SK-N-SH (cell line): ENCODE results near the gene CCR3. TPM values are rescaled to one million over a fixed set of nuclear protein-coding genes. Genes with fewer than 3 reads are reported as not detected.

Source experiments
- CTCF ChIA-PET: fragments of 300-600, 350-600 bp; formaldehyde crosslinking; extraction: SDS; loops from one replicate; lab custom pipeline; 2021; lab: Yijun Ruan, JAX
- POLR2A ChIA-PET: fragments of 350-600 bp; sonication (Branson Sonifier 250); formaldehyde crosslinking; extraction: SDS; loops from one replicate; lab custom pipeline; 2020; ENCODE audit warnings: antibody characterized with exemption, inconsistent platforms; lab: Yijun Ruan, JAX
- DNase-seq: peaks from one replicate; pipeline ENCODE4 v3.0.0; 2012
- H2AFZ ChIP-seq: fragments of 200-600 bp; sonication (generic); 2 replicates; pipeline ENCODE4 v1.8.1; 2016; ENCODE audit warnings: antibody characterized with exemption, mild to moderate bottlenecking, low read depth
- H3F3A ChIP-seq: fragments of 200-600 bp; sonication (generic); replicated peaks from 2 replicates; pipeline ENCODE3; 2016; ENCODE audit warnings: antibody characterized with exemption, mild to moderate bottlenecking; ENCODE audit not compliant: insufficient read depth
- H3K27ac ChIP-seq, 2 experiments: fragments of 200-500 bp in 1 of 2; fragments of 200-600 bp in 1 of 2; sonication (Bioruptor generic) in 1 of 2; sonication (generic), shearing (Covaris generic) in 1 of 2; 2 replicates each; pipeline versions ENCODE4 v1.5.1 to v1.6.1; 2014 to 2016; ENCODE audit warnings: low read depth in 2 of 2, inconsistent platforms in 1 of 2, low read length in 1 of 2, mild to moderate bottlenecking in 1 of 2, mixed read lengths in 1 of 2
- H3K27me3 ChIP-seq: fragments of 200-600 bp; sonication (generic), shearing (Covaris generic); 2 replicates; pipeline ENCODE4 v1.6.1; 2016; ENCODE audit warnings: mixed run types; ENCODE audit not compliant: insufficient read depth
- H3K36me3 ChIP-seq, 2 experiments: fragments of 200-500 bp in 1 of 2; fragments of 200-600 bp in 1 of 2; sonication (Bioruptor generic) in 1 of 2; sonication (generic) in 1 of 2; replicated peaks in 1 of 2; 2 replicates each; pipeline versions ENCODE3 to v1.5.1; 2014 to 2016; ENCODE audit warnings: low read length in 1 of 2, mild to moderate bottlenecking in 1 of 2; ENCODE audit not compliant: insufficient read depth in 2 of 2, control insufficient read depth in 1 of 2
- H3K4me1 ChIP-seq, 2 experiments: fragments of 200-500 bp in 1 of 2; fragments of 200-600 bp in 1 of 2; sonication (Bioruptor generic) in 1 of 2; sonication (generic), shearing (Covaris generic) in 1 of 2; 2 replicates each; pipeline versions ENCODE4 v1.5.1 to v1.6.1; 2014 to 2016; ENCODE audit warnings: low read depth in 1 of 2, low read length in 1 of 2, mixed run types in 1 of 2; ENCODE audit not compliant: insufficient read depth in 2 of 2, control insufficient read depth in 1 of 2
- H3K4me2 ChIP-seq: fragments of 200-600 bp; sonication (generic), shearing (Covaris generic); 2 replicates; pipeline ENCODE4 v1.6.1; 2017; ENCODE audit warnings: mixed run types
- H3K4me3 ChIP-seq, 2 experiments: fragments of 200-500 bp in 1 of 2; fragments of 200-600 bp in 1 of 2; sonication (Bioruptor generic) in 1 of 2; sonication (generic), shearing (Covaris generic) in 1 of 2; 2 replicates each; pipeline versions ENCODE4 v1.5.1 to v1.8.1; 2014 to 2016; ENCODE audit warnings: low read depth in 2 of 2, inconsistent platforms in 1 of 2, low read length in 1 of 2, mild to moderate bottlenecking in 1 of 2, mixed read lengths in 1 of 2, moderate library complexity in 1 of 2
- H3K79me2 ChIP-seq: fragments of 200-600 bp; sonication (generic); 2 replicates; pipeline ENCODE4 v1.8.1; 2017; ENCODE audit warnings: mild to moderate bottlenecking; ENCODE audit not compliant: insufficient read depth
- H3K9ac ChIP-seq: fragments of 200-600 bp; sonication (generic); 2 replicates; pipeline ENCODE4 v1.6.1; 2017; ENCODE audit warnings: mixed run types
- H3K9me2 ChIP-seq: fragments of 200-600 bp; sonication (generic); 2 replicates; pipeline ENCODE4 v1.6.1; 2017; ENCODE audit warnings: mixed run types
- H3K9me3 ChIP-seq: fragments of 200-600 bp; sonication (generic); 2 replicates; pipeline ENCODE4 v1.6.1; 2017; ENCODE audit warnings: mixed run types, mild to moderate bottlenecking, moderate library complexity
- H4K20me1 ChIP-seq: fragments of 200-600 bp; sonication (generic); 2 replicates; pipeline ENCODE4 v1.6.1; 2017; ENCODE audit warnings: mild to moderate bottlenecking, mixed run types; ENCODE audit not compliant: insufficient read depth
- EP300 ChIP-seq, 2 experiments: IDR thresholded peaks; 2 replicates each; pipeline versions ENCODE4 v1.4.0 to v1.6.1; 2012; ENCODE audit warnings: borderline replicate concordance in 1 of 2, low read depth in 1 of 2, low read length in 1 of 2
- FOXM1 ChIP-seq: IDR thresholded peaks from 2 replicates; pipeline ENCODE4 v1.4.0; 2012; ENCODE audit warnings: low read depth, mild to moderate bottlenecking
- GABPA ChIP-seq: IDR thresholded peaks from 2 replicates; pipeline ENCODE4 v1.4.0; 2012; ENCODE audit warnings: low read depth, mild to moderate bottlenecking
- MXI1 ChIP-seq: IDR thresholded peaks from 2 replicates; pipeline ENCODE4 v1.6.1; 2012; ENCODE audit warnings: mild to moderate bottlenecking, low read depth, low read length, improper control_type of control experiment
- NFIC ChIP-seq: IDR thresholded peaks from 2 replicates; pipeline ENCODE4 v1.4.0; 2012; ENCODE audit warnings: borderline replicate concordance
- NRF1 ChIP-seq: IDR thresholded peaks from 2 replicates; pipeline ENCODE4 v1.6.1; 2012; ENCODE audit warnings: low read depth, mild to moderate bottlenecking, low read length
- PBX3 ChIP-seq: IDR thresholded peaks from 2 replicates; pipeline ENCODE4; 2012
- REST ChIP-seq: IDR thresholded peaks from 2 replicates; pipeline ENCODE4 v1.6.1; 2012; ENCODE audit warnings: mild to moderate bottlenecking, low read depth, low read length, moderate library complexity
- RFX5 ChIP-seq: IDR thresholded peaks from 2 replicates; pipeline ENCODE4 v1.6.1; 2012; ENCODE audit warnings: mild to moderate bottlenecking, improper control_type of control experiment, low read length
- SIN3A ChIP-seq: IDR thresholded peaks from 2 replicates; pipeline ENCODE4 v1.6.1; 2012; ENCODE audit warnings: low read depth, mild to moderate bottlenecking, low read length, moderate library complexity, borderline replicate concordance
- SMC3 ChIP-seq: IDR thresholded peaks from 2 replicates; pipeline ENCODE4 v1.6.1; 2012; ENCODE audit warnings: low read depth, low read length, improper control_type of control experiment
- TAF1 ChIP-seq: IDR thresholded peaks from 2 replicates; pipeline ENCODE4 v1.6.1; 2012; ENCODE audit warnings: low read depth, mild to moderate bottlenecking, low read length, moderate library complexity, borderline replicate concordance
- USF1 ChIP-seq: IDR thresholded peaks from 2 replicates; pipeline ENCODE4 v1.4.0; 2012; ENCODE audit warnings: low read depth, borderline replicate concordance
- WGBS: methylation state at CpG from one replicate; pipeline ENCODE4 v1.1.6; 2017; ENCODE audit warnings: low lambda C conversion rate; 5-methylcytosine and 5-hydroxymethylcytosine counted together
- polyA plus RNA-seq, 3 experiments: library from polyadenylated mRNA; depleted of rRNA; stranded (reverse); fragments of >200 nt; gene quantifications; 2 replicates each; pipeline ENCODE4 v1.2.3, GENCODE V29; 2012

CCR3 gene
- polyA plus RNA-seq, 1 of the 3 experiments (the other 2 are of a cell fraction): not detected

GRCh38 chr3:46304739-46305138 is 62.5 kb downstream of the CCR3 start:
- DNase-seq: no peak
- no peaks in the 10 kb centered on the region for H3K9me2 ChIP-seq
- CTCF ChIA-PET: no interaction called here

More at GRCh38 chr3:46304739-46305138, 62.5 kb downstream of the CCR3 start:
- no peaks in the 10 kb centered on the region for H4K20me1 ChIP-seq
- 37% methylated on average over 3 of the region's 3 CpGs for whole genome bisulfite sequencing
- TF ChIP-seq PBX3: no peak
- no peak for TF ChIP-seq SIN3A
- no peak for TF ChIP-seq NFIC
- TF ChIP-seq SMC3: no peak
- no peak for TF ChIP-seq TAF1
- no peak for TF ChIP-seq FOXM1
- no peak for TF ChIP-seq NRF1
- no peak for TF ChIP-seq GABPA
- no peak for TF ChIP-seq REST
- no peak for TF ChIP-seq RFX5
- TF ChIP-seq MXI1: no peak
- no peak for TF ChIP-seq USF1
- TF ChIP-seq EP300 (IDR thresholded peaks at IDR 0.05; ENCODE audit: borderline replicate concordance in 1 of 2, low read depth in 1 of 2, low read length in 1 of 2): no peak
- TF ChIP-seq, all 33 proteins: peak for 0
- Histone ChIP-seq H3K4me3 (no peak overlapping the region), H3K36me3 (no peaks in the 10 kb centered on the region), H3K9ac (no peak overlapping the region), H3K27ac (no peak overlapping the region), H3F3A (no peaks in the 10 kb centered on the region), H3K4me1 (no peaks in the 10 kb centered on the region), H2AFZ (no peak overlapping the region), H3K79me2 (no peaks in the 10 kb centered on the region), H3K4me2 (no peak overlapping the region), H3K9me3 (no peaks in the 10 kb centered on the region; the same call in 1 of the 2 replicates), H3K27me3 (peaks cover 29% of the 10 kb centered on the region)
- POLR2A ChIA-PET: no interaction called here
